Lower lobe of right lung (tissue), 2 donors: ENCODE measurements around the gene KRABD2.
"Not testable (repeated sequence)": the region's sequence is repeated elsewhere in the genome, so short reads cannot be mapped to it uniquely, and the experiment has no call there.

Experiments
- ATAC-seq, 2 donors: fragments of 200-7000 bp; cut with Tn5 transposase; one replicate each; pipeline ENCODE4 v1.9.1; 2020 to 2022; ENCODE audit warnings: mild to moderate bottlenecking in 2 of 2, moderate library complexity in 2 of 2
- DNase-seq: peaks from one replicate; pipeline ENCODE4 v3.0.0-alpha.2; 2020
- H3K27ac ChIP-seq: fragments of 200-600 bp; one replicate; pipeline ENCODE4 v1.8.0; 2022
- H3K27me3 ChIP-seq: fragments of 200-600 bp; one replicate; pipeline ENCODE4 v1.8.0; 2022; ENCODE audit warnings: low read depth
- H3K36me3 ChIP-seq: fragments of 200-600 bp; one replicate; pipeline ENCODE4 v1.8.0; 2022; ENCODE audit warnings: mild to moderate bottlenecking
- H3K4me1 ChIP-seq: fragments of 200-600 bp; one replicate; pipeline ENCODE4 v1.8.0; 2022
- H3K4me3 ChIP-seq: fragments of 200-600 bp; one replicate; pipeline ENCODE4 v1.8.0; 2022; ENCODE audit warnings: mild to moderate bottlenecking
- H3K9me3 ChIP-seq: fragments of 200-600 bp; one replicate; pipeline ENCODE4 v1.8.0; 2022
- CTCF ChIP-seq: fragments of 200-600 bp; IDR thresholded peaks from one replicate; pipeline ENCODE4 v1.8.0; 2022; ENCODE audit warnings: antibody characterized with exemption, mild to moderate bottlenecking
- intact Hi-C: fragments of 100-400 bp; cut with DNase I; formaldehyde crosslinking; loops from one replicate; pipeline ENCODE4 v1.11.0; 2022
- donor health status: DM: no; HTN: yes; CAD: no; lungs with severe emphysema.

The KRABD2 gene

DNA sequence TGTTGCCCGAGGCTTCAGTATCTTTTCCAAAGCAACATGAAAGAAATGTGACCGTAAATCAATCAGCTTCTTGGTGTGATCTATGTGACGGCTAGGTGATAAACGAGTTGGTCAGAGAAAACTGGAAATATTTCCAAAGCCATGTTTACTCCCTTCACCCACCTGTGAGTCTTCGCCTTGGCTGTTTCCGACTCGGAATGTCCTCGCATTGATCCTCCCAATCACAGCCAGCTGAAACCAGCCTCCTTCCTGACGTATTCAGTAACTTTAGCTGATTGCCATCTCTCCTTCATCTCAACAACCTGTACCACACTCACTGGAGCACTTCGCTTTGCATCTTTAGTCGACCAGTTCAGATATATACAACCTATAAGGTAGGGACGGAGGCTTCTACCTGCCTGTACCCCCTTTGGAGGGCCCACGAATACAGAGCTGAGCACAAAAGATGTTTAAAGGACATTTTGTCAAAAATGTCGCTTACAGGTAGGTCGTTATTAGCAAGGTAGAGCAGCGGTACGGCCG is 705 bp downstream of the KRABD2 start:
- Histone ChIP-seq H3K27me3 (no peaks in the 10 kb centered on the region), H3K4me1 (peaks cover 32% of the 10 kb centered on the region), H3K27ac (peak overlapping the region; percentile 88), H3K9me3 (no peaks in the 10 kb centered on the region), H3K36me3 (peaks cover 49% of the 10 kb centered on the region), H3K4me3 (peak overlapping the region; percentile 89)
- DNase-seq (no peak), ATAC-seq (peak; percentile 50 to 51)
- intact Hi-C loops, result no loop called here
- TF ChIP-seq CTCF, result no peak

DNA sequence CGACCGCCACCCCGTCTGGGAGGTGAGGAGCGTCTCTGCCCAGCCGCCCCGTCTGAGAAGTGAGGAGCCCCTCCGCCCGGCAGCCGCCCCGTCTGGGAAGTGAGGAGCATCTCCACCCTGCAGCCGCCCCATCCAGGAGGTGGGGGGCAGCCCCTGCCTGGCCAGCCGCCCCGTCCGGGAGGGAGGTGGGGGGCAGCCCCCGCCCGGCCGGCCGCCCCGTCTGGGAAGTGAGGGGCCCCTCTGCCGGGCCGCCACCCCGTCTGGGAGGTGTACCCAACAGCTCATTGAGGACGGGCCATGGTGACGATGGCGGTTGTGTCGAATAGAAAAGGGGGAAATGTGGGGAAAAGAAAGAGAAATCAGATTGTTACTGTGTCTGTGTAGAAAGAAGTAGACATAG is 2.6 kb downstream of the KRABD2 start:
- intact Hi-C loops, result not testable (repeated sequence)

DNA sequence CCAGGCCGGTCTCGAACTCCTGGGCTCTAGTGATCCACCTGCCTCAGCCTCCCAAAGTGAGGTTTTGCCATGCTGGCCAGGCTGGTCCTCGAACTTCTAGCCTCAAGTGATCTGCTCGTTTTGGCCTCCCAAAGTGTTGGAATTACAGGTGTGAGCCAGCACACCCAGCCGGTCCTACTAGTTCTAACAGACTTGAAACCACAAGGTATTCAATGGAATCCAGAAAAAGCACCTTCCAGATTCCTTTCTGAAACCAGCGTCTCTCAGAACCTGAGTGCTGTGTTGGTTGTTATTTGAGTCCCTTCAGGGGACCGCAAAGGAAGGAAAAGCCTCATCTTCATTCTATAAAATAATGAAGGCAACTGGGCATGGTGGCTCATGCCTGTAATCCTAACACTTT is 4.1 kb downstream of the KRABD2 start:
- DNase-seq, result no peak
- peaks cover 40% of the 10 kb centered on the region for H3K36me3 ChIP-seq
- no peak for TF ChIP-seq CTCF
- no peaks in the 10 kb centered on the region for H3K9me3 ChIP-seq
- no peaks in the 10 kb centered on the region for H3K27me3 ChIP-seq
- intact Hi-C loops, result no loop called here
- no peak overlapping the region for H3K4me3 ChIP-seq
- no peak for ATAC-seq
- peaks cover 23% of the 10 kb centered on the region for H3K4me1 ChIP-seq
- no peak overlapping the region for H3K27ac ChIP-seq

More for the DNA sequence above, 2.6 kb downstream of the KRABD2 start:
- peaks cover 46% of the 10 kb centered on the region for H3K36me3 ChIP-seq
- H3K27ac ChIP-seq, H3K9me3 ChIP-seq, H3K4me3 ChIP-seq, ATAC-seq, H3K27me3 ChIP-seq, DNase-seq: not testable (repeated sequence)
- H3K4me1 ChIP-seq, result peaks cover 23% of the 10 kb centered on the region

- intact Hi-C loops, result no loop called here
- H3K4me1 ChIP-seq, result peaks cover 19% of the 10 kb centered on the region
- no peak overlapping the region for H3K27ac ChIP-seq
- H3K36me3 ChIP-seq, result peaks cover 33% of the 10 kb centered on the region
- no peaks in the 10 kb centered on the region for H3K27me3 ChIP-seq
- DNase-seq (no peak), ATAC-seq (no peak)
- H3K4me3 ChIP-seq, result no peak overlapping the region
- no peaks in the 10 kb centered on the region for H3K9me3 ChIP-seq
- no peak for TF ChIP-seq CTCF
Measured at GRCh38 chr17:8371786-8372185, 4.7 kb downstream of the KRABD2 start.

DNA sequence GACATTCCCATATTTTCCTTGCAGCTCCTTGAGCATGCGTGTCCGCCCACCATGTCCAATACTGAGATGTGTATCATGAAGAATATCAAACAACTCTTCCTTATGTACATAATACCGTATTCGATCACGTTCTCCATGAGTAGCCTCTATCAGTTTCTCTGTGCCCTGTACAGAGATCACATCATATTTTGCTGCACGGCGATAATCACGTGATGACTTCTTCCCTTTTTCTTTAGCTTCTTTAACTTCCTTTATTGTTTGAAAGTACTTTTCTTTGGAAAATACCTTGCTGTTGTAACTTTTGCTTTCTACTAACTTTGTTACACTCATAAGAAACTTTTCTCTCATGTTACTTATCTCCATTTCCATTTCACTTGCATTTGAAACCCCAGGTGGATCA is 6.6 kb downstream of the KRABD2 start:
- Histone ChIP-seq H3K36me3 (peaks cover 33% of the 10 kb centered on the region), H3K4me1 (peaks cover 13% of the 10 kb centered on the region), H3K9me3 (no peaks in the 10 kb centered on the region), H3K27me3 (no peaks in the 10 kb centered on the region), H3K4me3 (no peak overlapping the region), H3K27ac (no peak overlapping the region)
- DNase-seq, result no peak
- ATAC-seq, result peak in 1 of 2 donors; percentile 24
- intact Hi-C loops, result no loop called here
- no peak for TF ChIP-seq CTCF

DNA sequence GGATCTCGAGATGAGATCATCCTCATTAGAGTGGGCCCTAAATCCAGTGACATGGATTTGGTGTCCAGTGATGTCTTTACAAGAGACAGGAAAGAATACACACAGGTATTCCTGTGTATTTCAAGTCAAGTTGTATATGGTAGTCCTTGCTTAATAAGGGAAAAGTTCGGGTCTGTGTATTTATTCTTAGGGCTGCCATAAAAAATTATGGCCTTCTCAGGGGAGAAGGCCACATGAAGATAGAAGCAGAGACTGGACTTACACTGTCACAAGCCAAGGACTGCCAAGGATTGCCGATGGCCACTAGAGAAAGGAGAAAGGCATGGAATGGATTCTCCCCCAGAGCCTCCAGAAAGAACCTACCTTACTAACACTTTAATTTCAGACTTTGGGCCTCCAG is 8.3 kb downstream of the KRABD2 start:
- intact Hi-C loops, result no loop called here
- Histone ChIP-seq H3K4me3 (no peak overlapping the region), H3K36me3 (peaks cover 37% of the 10 kb centered on the region), H3K9me3 (no peaks in the 10 kb centered on the region), H3K27ac (no peak overlapping the region), H3K4me1 (peaks cover 9% of the 10 kb centered on the region), H3K27me3 (no peaks in the 10 kb centered on the region)
- TF ChIP-seq CTCF, result no peak
- ATAC-seq (no peak), DNase-seq (no peak)
